ENCODE measurements around the gene DNAJC10.

GRCh38 chr2:182668671-182669070, 47.4 kb upstream of the DNAJC10 start:
- TF ChIP-seq CTCF (IDR thresholded peaks at IDR 0.05; ENCODE audit: low read depth, low read length, poor library complexity, severe bottlenecking) (no peak), EZH2phosphoT487 (IDR thresholded peaks at IDR 0.05; ENCODE audit: borderline replicate concordance, low read length) (no peak)

All from DOHH2 (cell line).